ENCODE data around the gene IL1R2. TPM values are rescaled to one million over a fixed set of nuclear protein-coding genes. Genes with fewer than 3 reads are reported as not detected.

The IL1R2 gene
- total and polyA plus RNA-seq, 2 of the 13 experiments (the other 11 are each of a cell fraction or from before 2014, with no cell fraction given) = 3.6 to 7.3 TPM

GRCh38 chr2:102034683-102035548 is 43.2 kb downstream of the IL1R2 start (continued):
- TF ChIP-seq ZNF790 (CRISPR knock-in tag; IDR thresholded peaks at IDR 0.05; ENCODE audit: borderline replicate concordance) (no peak), HNF4A (CRISPR knock-in tag; IDR thresholded peaks at IDR 0.05) (peak; percentile 72), KDM6A (CRISPR knock-in tag; IDR thresholded peaks at IDR 0.05; ENCODE audit: low read depth) (no peak), EP300 (IDR thresholded peaks at IDR 0.05; ENCODE audit: low read depth in 2 of 2, low read length in 2 of 2) (peak in 1 of 2 experiments; percentile 45; a peak in 1 of 4 replicates), EP300 (CRISPR knock-in tag; IDR thresholded peaks at IDR 0.05; ENCODE audit: borderline replicate concordance) (no peak), ZFX (CRISPR knock-in tag; IDR thresholded peaks at IDR 0.05; ENCODE audit: low read depth) (peak; percentile 26; the same call in 1 of the 2 replicates), FOXP1 (IDR thresholded peaks at IDR 0.05) (no peak), FOXP1 (CRISPR knock-in tag; IDR thresholded peaks at IDR 0.05) (peak; percentile 41; the same call in 1 of the 2 replicates), ZNF605 (CRISPR knock-in tag; IDR thresholded peaks at IDR 0.05) (peak; percentile 37; the same call in 1 of the 2 replicates), ZNF557 (CRISPR knock-in tag; IDR thresholded peaks at IDR 0.05) (peak; percentile 19; the same call in 1 of the 2 replicates), TBX2 (CRISPR knock-in tag; IDR thresholded peaks at IDR 0.05; ENCODE audit: borderline replicate concordance) (peak; percentile 73), ZNF280B (CRISPR knock-in tag; IDR thresholded peaks at IDR 0.05; ENCODE audit: borderline replicate concordance) (no peak), ZNF263 (CRISPR knock-in tag; IDR thresholded peaks at IDR 0.05) (peak; percentile 57; the same call in 1 of the 2 replicates)
- TF ChIP-seq, protein P1, sequence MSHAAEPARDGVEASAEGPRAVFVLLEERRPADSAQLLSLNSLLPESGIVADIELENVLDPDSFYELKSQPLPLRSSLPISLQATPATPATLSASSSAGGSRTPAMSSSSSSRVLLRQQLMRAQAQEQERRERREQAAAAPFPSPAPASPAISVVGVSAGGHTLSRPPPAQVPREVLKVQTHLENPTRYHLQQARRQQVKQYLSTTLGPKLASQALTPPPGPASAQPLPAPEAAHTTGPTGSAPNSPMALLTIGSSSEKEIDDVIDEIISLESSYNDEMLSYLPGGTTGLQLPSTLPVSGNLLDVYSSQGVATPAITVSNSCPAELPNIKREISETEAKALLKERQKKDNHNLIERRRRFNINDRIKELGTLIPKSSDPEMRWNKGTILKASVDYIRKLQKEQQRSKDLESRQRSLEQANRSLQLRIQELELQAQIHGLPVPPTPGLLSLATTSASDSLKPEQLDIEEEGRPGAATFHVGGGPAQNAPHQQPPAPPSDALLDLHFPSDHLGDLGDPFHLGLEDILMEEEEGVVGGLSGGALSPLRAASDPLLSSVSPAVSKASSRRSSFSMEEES (CRISPR knock-in tag; IDR thresholded peaks at IDR 0.05) = peak; percentile 33; the same call in 1 of the 2 replicates
- TF ChIP-seq, protein P2, sequence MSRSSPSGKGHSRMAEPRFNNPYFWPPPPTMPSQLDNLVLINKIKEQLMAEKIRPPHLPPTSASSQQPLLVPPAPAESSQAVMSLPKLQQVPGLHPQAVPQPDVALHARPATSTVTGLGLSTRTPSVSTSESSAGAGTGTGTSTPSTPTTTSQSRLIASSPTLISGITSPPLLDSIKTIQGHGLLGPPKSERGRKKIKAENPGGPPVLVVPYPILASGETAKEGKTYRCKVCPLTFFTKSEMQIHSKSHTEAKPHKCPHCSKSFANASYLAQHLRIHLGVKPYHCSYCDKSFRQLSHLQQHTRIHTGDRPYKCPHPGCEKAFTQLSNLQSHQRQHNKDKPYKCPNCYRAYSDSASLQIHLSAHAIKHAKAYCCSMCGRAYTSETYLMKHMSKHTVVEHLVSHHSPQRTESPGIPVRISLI (CRISPR knock-in tag; IDR thresholded peaks at IDR 0.05; ENCODE audit: borderline replicate concordance) = 0 out of 2 replicates have a peak, but pooled peaks have one; percentile 15
- TF ChIP-seq, protein P3, sequence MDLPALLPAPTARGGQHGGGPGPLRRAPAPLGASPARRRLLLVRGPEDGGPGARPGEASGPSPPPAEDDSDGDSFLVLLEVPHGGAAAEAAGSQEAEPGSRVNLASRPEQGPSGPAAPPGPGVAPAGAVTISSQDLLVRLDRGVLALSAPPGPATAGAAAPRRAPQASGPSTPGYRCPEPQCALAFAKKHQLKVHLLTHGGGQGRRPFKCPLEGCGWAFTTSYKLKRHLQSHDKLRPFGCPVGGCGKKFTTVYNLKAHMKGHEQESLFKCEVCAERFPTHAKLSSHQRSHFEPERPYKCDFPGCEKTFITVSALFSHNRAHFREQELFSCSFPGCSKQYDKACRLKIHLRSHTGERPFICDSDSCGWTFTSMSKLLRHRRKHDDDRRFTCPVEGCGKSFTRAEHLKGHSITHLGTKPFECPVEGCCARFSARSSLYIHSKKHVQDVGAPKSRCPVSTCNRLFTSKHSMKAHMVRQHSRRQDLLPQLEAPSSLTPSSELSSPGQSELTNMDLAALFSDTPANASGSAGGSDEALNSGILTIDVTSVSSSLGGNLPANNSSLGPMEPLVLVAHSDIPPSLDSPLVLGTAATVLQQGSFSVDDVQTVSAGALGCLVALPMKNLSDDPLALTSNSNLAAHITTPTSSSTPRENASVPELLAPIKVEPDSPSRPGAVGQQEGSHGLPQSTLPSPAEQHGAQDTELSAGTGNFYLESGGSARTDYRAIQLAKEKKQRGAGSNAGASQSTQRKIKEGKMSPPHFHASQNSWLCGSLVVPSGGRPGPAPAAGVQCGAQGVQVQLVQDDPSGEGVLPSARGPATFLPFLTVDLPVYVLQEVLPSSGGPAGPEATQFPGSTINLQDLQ (CRISPR knock-in tag; IDR thresholded peaks at IDR 0.05) = peak; percentile 71; the same call in 1 of the 2 replicates
- TF ChIP-seq, protein P4, sequence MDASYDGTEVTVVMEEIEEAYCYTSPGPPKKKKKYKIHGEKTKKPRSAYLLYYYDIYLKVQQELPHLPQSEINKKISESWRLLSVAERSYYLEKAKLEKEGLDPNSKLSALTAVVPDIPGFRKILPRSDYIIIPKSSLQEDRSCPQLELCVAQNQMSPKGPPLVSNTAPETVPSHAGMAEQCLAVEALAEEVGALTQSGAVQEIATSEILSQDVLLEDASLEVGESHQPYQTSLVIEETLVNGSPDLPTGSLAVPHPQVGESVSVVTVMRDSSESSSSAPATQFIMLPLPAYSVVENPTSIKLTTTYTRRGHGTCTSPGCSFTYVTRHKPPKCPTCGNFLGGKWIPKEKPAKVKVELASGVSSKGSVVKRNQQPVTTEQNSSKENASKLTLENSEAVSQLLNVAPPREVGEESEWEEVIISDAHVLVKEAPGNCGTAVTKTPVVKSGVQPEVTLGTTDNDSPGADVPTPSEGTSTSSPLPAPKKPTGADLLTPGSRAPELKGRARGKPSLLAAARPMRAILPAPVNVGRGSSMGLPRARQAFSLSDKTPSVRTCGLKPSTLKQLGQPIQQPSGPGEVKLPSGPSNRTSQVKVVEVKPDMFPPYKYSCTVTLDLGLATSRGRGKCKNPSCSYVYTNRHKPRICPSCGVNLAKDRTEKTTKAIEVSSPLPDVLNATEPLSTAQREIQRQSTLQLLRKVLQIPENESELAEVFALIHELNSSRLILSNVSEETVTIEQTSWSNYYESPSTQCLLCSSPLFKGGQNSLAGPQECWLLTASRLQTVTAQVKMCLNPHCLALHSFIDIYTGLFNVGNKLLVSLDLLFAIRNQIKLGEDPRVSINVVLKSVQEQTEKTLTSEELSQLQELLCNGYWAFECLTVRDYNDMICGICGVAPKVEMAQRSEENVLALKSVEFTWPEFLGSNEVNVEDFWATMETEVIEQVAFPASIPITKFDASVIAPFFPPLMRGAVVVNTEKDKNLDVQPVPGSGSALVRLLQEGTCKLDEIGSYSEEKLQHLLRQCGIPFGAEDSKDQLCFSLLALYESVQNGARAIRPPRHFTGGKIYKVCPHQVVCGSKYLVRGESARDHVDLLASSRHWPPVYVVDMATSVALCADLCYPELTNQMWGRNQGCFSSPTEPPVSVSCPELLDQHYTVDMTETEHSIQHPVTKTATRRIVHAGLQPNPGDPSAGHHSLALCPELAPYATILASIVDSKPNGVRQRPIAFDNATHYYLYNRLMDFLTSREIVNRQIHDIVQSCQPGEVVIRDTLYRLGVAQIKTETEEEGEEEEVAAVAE (CRISPR knock-in tag; IDR thresholded peaks at IDR 0.05; ENCODE audit: borderline replicate concordance) = peak; percentile 57; the same call in 1 of the 2 replicates
